ENCODE measurements around the gene TRANK1. TPM values are rescaled to one million over a fixed set of nuclear protein-coding genes. Genes with fewer than 3 reads are reported as not detected.

Gene TRANK1
- total and polyA plus RNA-seq, 2 of the 4 experiments (the other 2 are of a cell fraction): 7.9 to 12.7 TPM

- Histone ChIP-seq H3K27me3 (ENCODE audit: control insufficient read depth, insufficient read depth, low read length) (no peaks in the 10 kb centered on the region), H2BK5ac (ENCODE audit: low read depth, low read length, poor library complexity, severe bottlenecking) (peak overlapping the region; percentile 69), H2BK15ac (ENCODE audit: low read depth, low read length) (peak overlapping the region; percentile 21; the same call in 2 of the 3 replicates), H2BK20ac (ENCODE audit: low read depth, low read length) (peak overlapping the region; percentile 58), H3K4me3 (ENCODE audit: insufficient read depth, low read depth, low read length) (peak overlapping the region; percentile 42), H3K9me3 (ENCODE audit: control insufficient read depth, insufficient read depth, low read length) (no peaks in the 10 kb centered on the region), H3K9me1 (ENCODE audit: insufficient read depth, low read length) (peaks cover 6% of the 10 kb centered on the region; the same call in 1 of the 2 replicates), H3K27ac (ENCODE audit: insufficient read depth, low read length) (peak overlapping the region; percentile 75), H2AFZ (replicated peaks; ENCODE audit: low read length, poor library complexity) (peak overlapping the region; percentile 87), H4K91ac (ENCODE audit: insufficient read depth, low read depth, low read length) (peak overlapping the region; percentile 58), H3K4ac (ENCODE audit: low read depth, low read length) (peak overlapping the region; percentile 59), H4K20me1 (ENCODE audit: insufficient read depth, low read length) (no peaks in the 10 kb centered on the region), H2AK9ac (replicated peaks; ENCODE audit: low read depth, low read length, poor library complexity) (peak overlapping the region; percentile 78), H3K4me2 (ENCODE audit: low read depth, low read length) (peak overlapping the region; percentile 89), H3K79me1 (ENCODE audit: low read depth in 1 of 2, low read length in 2 of 2) (no peaks in the 10 kb centered on the region), H3K23ac (ENCODE audit: low read depth, low read length) (peak overlapping the region; percentile 61; the same call in 1 of the 2 replicates), H3K56ac (ENCODE audit: extremely low read depth, insufficient read depth, low read length) (peak overlapping the region; percentile 68; the same call in 1 of the 2 replicates), H3K9ac (ENCODE audit: low read depth, low read length) (peak overlapping the region; percentile 58), H3K36me3 (ENCODE audit: control insufficient read depth, insufficient read depth, low read length) (0 out of 2 replicates have a peak, but pooled peaks cover 2% of the 10 kb centered on the region), H3K4me1 (ENCODE audit: control insufficient read depth, insufficient read depth, low read length) (peaks cover 14% of the 10 kb centered on the region), H2BK120ac (ENCODE audit: low read depth, low read length) (peak overlapping the region; percentile 76), H4K5ac (ENCODE audit: low read depth, low read length) (peak overlapping the region; percentile 80), H3K18ac (ENCODE audit: low read depth, low read length) (peak overlapping the region; percentile 72), H2AK5ac (ENCODE audit: low read depth, low read length) (peak overlapping the region; percentile 68; the same call in 1 of the 2 replicates), H3K14ac (replicated peaks; ENCODE audit: low read depth, low read length) (peak overlapping the region; percentile 81), H4K8ac (ENCODE audit: low read depth in 2 of 2, low read length in 2 of 2) (peak overlapping the region; percentile 27 to 76)
- CTCF ChIA-PET: no interaction called here
- BruUV-seq (replicated peaks): no TSS peak
- peak; percentile 60 for ATAC-seq (ENCODE audit: low read depth)
- in situ Hi-C loops (cut with MboI; ENCODE audit: low sequenced_read_pairs) (no loop called here), intact Hi-C loops (cut with micrococcal nuclease) (no loop called here), dilution Hi-C loops (cut with HindIII; ENCODE audit: low sequenced_read_pairs, unreplicated experiment) (no loop called here)
- POLR2A ChIA-PET (ENCODE audit: unreplicated experiment): interaction anchor here (0.6 kb wide), 1 partner anchor 171 kb away, joined by 3 read pairs; no protein-coding TSS in a partner anchor
- WGBS, 2 experiments (ENCODE audit: extremely low coverage in 2 of 2, insufficient read length in 1 of 2): 7% methylated on average over 5 of the region's 15 CpGs; no CpG with 5 or more reads in 1 of the 2 experiments
- no peak for TF ChIP-seq MXI1 (IDR thresholded peaks at IDR 0.05; ENCODE audit: borderline replicate concordance, low read depth, low read length)
- TF ChIP-seq CHD1 (IDR thresholded peaks at IDR 0.05; ENCODE audit: low read depth, low read length): no peak
- TF ChIP-seq CEBPB (IDR thresholded peaks at IDR 0.05; ENCODE audit: low read depth, low read length): peak; percentile 96
- TF ChIP-seq MAFK (IDR thresholded peaks at IDR 0.05; ENCODE audit: low read depth, low read length): peak; percentile 37
- no peak for TF ChIP-seq RCOR1 (IDR thresholded peaks at IDR 0.05; ENCODE audit: insufficient replicate concordance, low read length)
- TF ChIP-seq BHLHE40 (IDR thresholded peaks at IDR 0.05; ENCODE audit: low read depth, low read length): peak; percentile 77
- peak; percentile 69; the same call in 1 of the 2 replicates for TF ChIP-seq FOS (IDR thresholded peaks at IDR 0.05; ENCODE audit: low read depth, low read length)
- TF ChIP-seq, protein P1, sequence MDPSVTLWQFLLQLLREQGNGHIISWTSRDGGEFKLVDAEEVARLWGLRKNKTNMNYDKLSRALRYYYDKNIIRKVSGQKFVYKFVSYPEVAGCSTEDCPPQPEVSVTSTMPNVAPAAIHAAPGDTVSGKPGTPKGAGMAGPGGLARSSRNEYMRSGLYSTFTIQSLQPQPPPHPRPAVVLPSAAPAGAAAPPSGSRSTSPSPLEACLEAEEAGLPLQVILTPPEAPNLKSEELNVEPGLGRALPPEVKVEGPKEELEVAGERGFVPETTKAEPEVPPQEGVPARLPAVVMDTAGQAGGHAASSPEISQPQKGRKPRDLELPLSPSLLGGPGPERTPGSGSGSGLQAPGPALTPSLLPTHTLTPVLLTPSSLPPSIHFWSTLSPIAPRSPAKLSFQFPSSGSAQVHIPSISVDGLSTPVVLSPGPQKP (IDR thresholded peaks at IDR 0.05; ENCODE audit: borderline replicate concordance, low read depth, low read length): no peak
- DNase-seq: peak; percentile 81
These were observed 36.8 kb downstream of the TRANK1 start for GRCh38 chr3:36907911-36908646.

Data from IMR-90 (cell line).